GM12878 (cell line): ENCODE measurements around the gene RBMS1. TPM values are rescaled to one million over a fixed set of nuclear protein-coding genes. Genes with fewer than 3 reads are reported as not detected.

Source experiments
- ATAC-seq: fragments of 200-7000 bp; cut with Tn5 transposase; 3 replicates; pipeline ENCODE4 v1.9.1; 2020; ENCODE audit warnings: mild to moderate bottlenecking, moderate library complexity
- BruUV-seq: library from RNA; stranded (reverse); fragments of 400-500 nt; replicated peaks from 2 replicates; lab custom pipeline; 2021; lab: Mats Ljungman, UMichigan
- CTCF ChIA-PET: fragments of 300-600 bp; sonication (Branson Sonifier 250); formaldehyde crosslinking; extraction: SDS; loops from one replicate; lab custom pipeline; 2021; ENCODE audit warnings: inconsistent platforms; lab: Yijun Ruan, JAX
- POLR2A ChIA-PET: fragments of 350-600 bp; formaldehyde crosslinking; extraction: SDS; loops from one replicate; lab custom pipeline; 2021; ENCODE audit warnings: inconsistent platforms; lab: Charles Lee
- RAD21 ChIA-PET: fragments of 300-600 bp; sonication (Branson Sonifier 250); formaldehyde crosslinking; loops from one replicate; lab custom pipeline; 2023; ENCODE audit warnings: antibody characterized with exemption; ENCODE audit not compliant: unreplicated experiment; lab: Charles Lee
- SMC1A ChIA-PET: fragments of 300-600 bp; sonication (Branson Sonifier 250); formaldehyde crosslinking; loops from one replicate; lab custom pipeline; 2023; ENCODE audit not compliant: unreplicated experiment, uncharacterized antibody; lab: Charles Lee
- DNase-seq: peaks from one replicate; pipeline ENCODE4 v3.0.0-alpha.2; 2011; ENCODE audit warnings: low read depth, low spot score
- FAIRE-seq: peaks from 3 replicates; lab custom pipeline; 2011; peaks lifted over from hg19 to GRCh38; lab: Jason Lieb, UNC
- H2AFZ ChIP-seq: 2 replicates; pipeline ENCODE4 v1.6.0; 2011; ENCODE audit warnings: low read depth, low read length, control low read depth; ENCODE audit not compliant: control insufficient read depth
- H3K27ac ChIP-seq: 2 replicates; pipeline ENCODE4 v1.5.1; 2011; ENCODE audit warnings: control low read depth; ENCODE audit not compliant: control insufficient read depth, insufficient read depth
- H3K27me3 ChIP-seq, 2 experiments: replicated peaks in 1 of 2; 2 replicates each; pipeline versions ENCODE4 v1.6.0 to v1.6.1; 2011; ENCODE audit warnings: low read length in 1 of 2; ENCODE audit not compliant: control insufficient read depth in 2 of 2, insufficient read depth in 2 of 2
- H3K36me3 ChIP-seq, 2 experiments: 2 replicates each; pipeline ENCODE4 v1.5.1; 2011; ENCODE audit warnings: low read length in 1 of 2; ENCODE audit not compliant: control insufficient read depth in 2 of 2, insufficient read depth in 2 of 2
- H3K4me1 ChIP-seq: 2 replicates; pipeline ENCODE4 v1.6.1; 2011; ENCODE audit warnings: mild to moderate bottlenecking, low read length, moderate library complexity, mixed read lengths; ENCODE audit not compliant: control insufficient read depth, insufficient read depth
- H3K4me2 ChIP-seq: 2 replicates; pipeline ENCODE4 v1.6.0; 2011; ENCODE audit warnings: control low read depth; ENCODE audit not compliant: control insufficient read depth, insufficient read depth
- H3K4me3 ChIP-seq: fragments of 200-600 bp; sonication (generic); 2 replicates; pipeline ENCODE4 v1.5.1; 2016
- H3K79me2 ChIP-seq: 2 replicates; pipeline ENCODE4 v1.6.0; 2011; ENCODE audit warnings: low read length; ENCODE audit not compliant: control insufficient read depth, insufficient read depth
- H3K9ac ChIP-seq: 2 replicates; pipeline ENCODE4 v1.8.0; 2011; ENCODE audit warnings: low read length, control low read depth, mixed read lengths; ENCODE audit not compliant: control insufficient read depth, insufficient read depth
- H3K9me3 ChIP-seq: replicated peaks from 3 replicates; pipeline ENCODE4 v1.5.1; 2011; ENCODE audit warnings: mild to moderate bottlenecking, low read length; ENCODE audit not compliant: control insufficient read depth, insufficient read depth
- H4K20me1 ChIP-seq: 2 replicates; pipeline ENCODE4 v1.6.0; 2011; ENCODE audit not compliant: control insufficient read depth, insufficient read depth
- BHLHE40 ChIP-seq, 2 experiments: fragments of 450-650 bp in 1 of 2; IDR thresholded peaks; 2 replicates each; pipeline ENCODE4 v1.6.1; 2011 to 2017; ENCODE audit warnings: low read depth in 2 of 2, borderline replicate concordance in 1 of 2, improper control_type of control experiment in 1 of 2, low read length in 1 of 2, mild to moderate bottlenecking in 1 of 2
- DPF2 ChIP-seq: fragments of 450-650 bp; IDR thresholded peaks from 2 replicates; pipeline ENCODE4 v1.6.1; 2017; ENCODE audit warnings: mild to moderate bottlenecking
- FOS ChIP-seq: IDR thresholded peaks from 3 replicates; pipeline ENCODE4 v1.6.1; 2011; ENCODE audit warnings: borderline replicate concordance; ENCODE audit not compliant: insufficient read length; ENCODE audit errors: extremely low read depth
- MLLT1 ChIP-seq: fragments of 450-650 bp; IDR thresholded peaks from 2 replicates; pipeline ENCODE4 v1.6.1; 2016; ENCODE audit warnings: mild to moderate bottlenecking
- NKRF ChIP-seq: fragments of 450-650 bp; conservative IDR thresholded peaks from 2 replicates; pipeline ENCODE4 v1.6.1; 2017; ENCODE audit warnings: mild to moderate bottlenecking, moderate library complexity
- POLR2AphosphoS5 ChIP-seq: IDR thresholded peaks from 2 replicates; pipeline ENCODE4 v1.6.1; 2011; ENCODE audit warnings: mild to moderate bottlenecking, low read length, inconsistent platforms
- TARDBP ChIP-seq: IDR thresholded peaks from 2 replicates; pipeline ENCODE4 v1.6.1; 2016; ENCODE audit warnings: borderline replicate concordance
- ZNF384 ChIP-seq: IDR thresholded peaks from 2 replicates; pipeline ENCODE4 v1.6.1; 2012; ENCODE audit warnings: low read depth, mild to moderate bottlenecking, low read length, improper control_type of control experiment, borderline replicate concordance
- WGBS: methylation state at CpG from one replicate; pipeline ENCODE4 v1.1.6; 2016; ENCODE audit warnings: low lambda C conversion rate; ENCODE audit not compliant: insufficient replicate concordance, insufficient coverage; ENCODE audit errors: missing lambda C conversion rate; 5-methylcytosine and 5-hydroxymethylcytosine counted together
- in situ Hi-C: fragments of 300-500 bp; cut with MboI; formaldehyde crosslinking; loops from 9 replicates; pipeline ENCODE4 v1.14.3; 2018; ENCODE audit warnings: mixed read lengths
- intact Hi-C: fragments of 100-400 bp; cut with micrococcal nuclease; formaldehyde crosslinking; loops from one replicate; pipeline ENCODE4 v1.14.2; 2022; ENCODE audit not compliant: unreplicated experiment
- polyA plus RNA-seq, 11 experiments: library from polyadenylated mRNA; depleted of rRNA in 4 of 11; unstranded in 6 of 11; stranded (reverse) in 5 of 11; fragments of >200 nt; fragmentation: Nextera tagmentation in 4 of 11; fragmentation: Illumina TruSeq in 1 of 11; extraction: Ambion mirVana in 4 of 11; extraction: Trizol in 1 of 11; gene quantifications; 1 replicate in 1 of 11; 2 replicates in 10 of 11; pipeline versions ENCODE4 v1.2.1 to v1.2.3, GENCODE V29; 2011 to 2016; ENCODE audit warnings: inconsistent platforms in 2 of 11, missing spikeins in 2 of 11, low read depth in 1 of 11
- total RNA-seq, 4 experiments: library from RNA; depleted of rRNA in 3 of 4; stranded (reverse); fragments of >200 nt in 3 of 4; fragmentation: Illumina TruSeq in 1 of 4; extraction: Trizol in 1 of 4; gene quantifications; 2 replicates each; pipeline versions ENCODE4 v1.2.1 to v1.2.3, GENCODE V29; 2013 to 2021

Gene RBMS1
- total and polyA plus RNA-seq, 10 of the 15 experiments (the other 5 are each of a cell fraction or from before 2014, with no cell fraction given): 0.04 to 0.31 (median 0.17) TPM; not detected in 1

- H3K4me2 ChIP-seq: no peak overlapping the region
- intact Hi-C loops (no loop called here), in situ Hi-C loops (no loop called here)
- BruUV-seq: no TSS peak
- CTCF ChIA-PET: no interaction called here
- ATAC-seq: no peak
- POLR2A ChIA-PET: no interaction called here
- H3K9me3 ChIP-seq: no peaks in the 10 kb centered on the region
- no peak for FAIRE-seq
- no peaks in the 10 kb centered on the region for H3K4me1 ChIP-seq
- H3K36me3 ChIP-seq: no peaks in the 10 kb centered on the region
- RAD21 ChIA-PET: no interaction called here
- SMC1A ChIA-PET: interaction anchor here (1.0 to 1.1 kb wide), 2 partner anchors 9 to 27 kb away, joined by 3 read pairs; no protein-coding TSS in a partner anchor
- 100% methylated on average over 1 of the region's 1 CpG for WGBS
- H3K27me3 ChIP-seq: peaks cover 0 to 8% of the 10 kb centered on the region in 2 experiments; a peak in 1 of 4 replicates
- H2AFZ ChIP-seq: no peak overlapping the region
- DNase-seq: no peak
- H3K27ac ChIP-seq: no peak overlapping the region
- H3K4me3 ChIP-seq: no peak overlapping the region
- TF ChIP-seq DPF2: no peak
- TF ChIP-seq ZNF384: no peak
- TF ChIP-seq TARDBP: no peak
- no peak for TF ChIP-seq NKRF
- TF ChIP-seq FOS: no peak
- no peak for TF ChIP-seq POLR2AphosphoS5
- TF ChIP-seq MLLT1: no peak
- no peak for TF ChIP-seq BHLHE40 (IDR thresholded peaks at IDR 0.05; ENCODE audit: borderline replicate concordance in 1 of 2, low read depth in 2 of 2, low read length in 1 of 2)
- no peaks in the 10 kb centered on the region for H3K79me2 ChIP-seq
- no peak overlapping the region for H3K9ac ChIP-seq
- H4K20me1 ChIP-seq: no peaks in the 10 kb centered on the region
These were observed 91.1 kb downstream of the RBMS1 start for GRCh38 chr2:160402501-160402900.
